HEK293 (cell line): ENCODE results near the gene MINDY2.
"Not testable (repeated sequence)": the region's sequence is repeated elsewhere in the genome, so short reads cannot be mapped to it uniquely, and the experiment has no call there.

Experiments used
- CTCF ChIA-PET: fragments of 350-600 bp; formaldehyde crosslinking; extraction: SDS; loops from one replicate; lab custom pipeline; 2021; ENCODE audit warnings: antibody characterized with exemption; lab: Yijun Ruan, JAX
- POLR2A ChIA-PET: fragments of 300-600 bp; formaldehyde crosslinking; extraction: SDS; loops from one replicate; lab custom pipeline; 2020; ENCODE audit warnings: antibody characterized with exemption, inconsistent platforms; lab: Yijun Ruan, JAX
- H3K27ac ChIP-seq: fragments of 200-500 bp; sonication (Bioruptor generic); 2 replicates; pipeline ENCODE4 v1.5.1; 2014; ENCODE audit warnings: low read depth, low read length, control low read depth, inconsistent platforms; ENCODE audit errors: extremely low read depth
- H3K36me3 ChIP-seq, 2 experiments: fragments of 200-500 bp in 1 of 2; sonication (Bioruptor generic) in 1 of 2; 1 replicate in 1 of 2; 2 replicates in 1 of 2; pipeline ENCODE4 v1.5.1; 2014 to 2017; ENCODE audit warnings: inconsistent platforms in 2 of 2, low read length in 2 of 2; ENCODE audit not compliant: control insufficient read depth in 2 of 2, insufficient read depth in 1 of 2
- H3K4me1 ChIP-seq: fragments of 200-500 bp; sonication (Bioruptor generic); 2 replicates; pipeline ENCODE4 v1.5.1; 2014; ENCODE audit warnings: mild to moderate bottlenecking, low read length, inconsistent platforms; ENCODE audit not compliant: control insufficient read depth, insufficient read depth
- H3K4me3 ChIP-seq: 2 replicates; pipeline ENCODE4 v1.5.1; 2011; ENCODE audit warnings: low read depth, mild to moderate bottlenecking, control low read depth, low read length, moderate library complexity
- H3K9me3 ChIP-seq: fragments of 200-500 bp; sonication (Bioruptor generic); 2 replicates; pipeline ENCODE4 v1.5.1; 2014; ENCODE audit warnings: low read depth, low read length, inconsistent platforms; ENCODE audit not compliant: control insufficient read depth, insufficient read depth
- GLIS2 ChIP-seq: fragments of 450-650 bp; formaldehyde crosslinking; IDR thresholded peaks from 2 replicates; pipeline ENCODE4 v1.5.1; 2016; ENCODE audit warnings: missing biosample characterization, missing genetic modification characterization
- KLF9 ChIP-seq: fragments of 450-650 bp; formaldehyde crosslinking; IDR thresholded peaks from 2 replicates; pipeline ENCODE4 v1.5.1; 2016; ENCODE audit warnings: missing biosample characterization, missing genetic modification characterization, low read depth
- PBX3 ChIP-seq: sonication (generic); formaldehyde crosslinking; IDR thresholded peaks from 2 replicates; pipeline ENCODE4 v1.8.1; 2022; ENCODE audit warnings: mild to moderate bottlenecking, moderate library complexity, missing genetic modification reagents
- PRDM1 ChIP-seq: fragments of 450-650 bp; formaldehyde crosslinking; IDR thresholded peaks from 2 replicates; pipeline ENCODE4; 2016; ENCODE audit warnings: missing biosample characterization, missing genetic modification characterization
- PRDM4 ChIP-seq: fragments of 450-650 bp; formaldehyde crosslinking; IDR thresholded peaks from 2 replicates; pipeline ENCODE4 v1.5.1; 2017; ENCODE audit warnings: missing biosample characterization, missing genetic modification characterization
- YY1 ChIP-seq: fragments of 450-650 bp; formaldehyde crosslinking; IDR thresholded peaks from 2 replicates; pipeline ENCODE4 v1.5.1; 2018; ENCODE audit warnings: missing biosample characterization, missing genetic modification characterization
- ZBTB20 ChIP-seq: fragments of 450-650 bp; formaldehyde crosslinking; IDR thresholded peaks from 2 replicates; pipeline ENCODE4 v1.5.1; 2016; ENCODE audit warnings: missing biosample characterization, missing genetic modification characterization
- ZBTB21 ChIP-seq: fragments of 450-650 bp; formaldehyde crosslinking; IDR thresholded peaks from 2 replicates; pipeline ENCODE4 v1.5.1; 2017; ENCODE audit warnings: missing biosample characterization, missing genetic modification characterization
- ZBTB8A ChIP-seq: fragments of 450-650 bp; formaldehyde crosslinking; IDR thresholded peaks from 2 replicates; pipeline ENCODE4 v1.5.1; 2016; ENCODE audit warnings: missing biosample characterization, missing genetic modification characterization
- ZNF121 ChIP-seq: fragments of 450-650 bp; formaldehyde crosslinking; IDR thresholded peaks from 2 replicates; pipeline ENCODE4 v1.5.1; 2016; ENCODE audit warnings: missing biosample characterization, missing genetic modification characterization
- ZNF155 ChIP-seq: fragments of 450-650 bp; formaldehyde crosslinking; IDR thresholded peaks from 2 replicates; pipeline ENCODE4 v1.5.1; 2016; ENCODE audit warnings: missing biosample characterization, missing genetic modification characterization
- ZNF18 ChIP-seq: fragments of 450-650 bp; formaldehyde crosslinking; IDR thresholded peaks from 2 replicates; pipeline ENCODE4 v1.5.1; 2016; ENCODE audit warnings: missing biosample characterization, missing genetic modification characterization
- ZNF202 ChIP-seq: fragments of 450-650 bp; formaldehyde crosslinking; IDR thresholded peaks from 2 replicates; pipeline ENCODE4 v1.5.1; 2016; ENCODE audit warnings: missing biosample characterization, missing genetic modification characterization, borderline replicate concordance
- ZNF324 ChIP-seq: fragments of 450-650 bp; formaldehyde crosslinking; IDR thresholded peaks from 2 replicates; pipeline ENCODE4 v1.5.1; 2016; ENCODE audit warnings: missing biosample characterization, missing genetic modification characterization
- ZNF398 ChIP-seq: fragments of 450-650 bp; formaldehyde crosslinking; IDR thresholded peaks from 2 replicates; pipeline ENCODE4 v1.5.1; 2017; ENCODE audit warnings: missing biosample characterization, missing genetic modification characterization
- ZNF423 ChIP-seq: fragments of 450-650 bp; formaldehyde crosslinking; IDR thresholded peaks from 2 replicates; pipeline ENCODE4 v1.5.1; 2016; ENCODE audit warnings: missing biosample characterization, missing genetic modification characterization
- ZNF449 ChIP-seq: fragments of 450-650 bp; formaldehyde crosslinking; IDR thresholded peaks from 2 replicates; pipeline ENCODE4 v1.5.1; 2017; ENCODE audit warnings: missing biosample characterization, mild to moderate bottlenecking, missing genetic modification characterization, moderate library complexity
- ZNF473 ChIP-seq: fragments of 450-650 bp; formaldehyde crosslinking; IDR thresholded peaks from 2 replicates; pipeline ENCODE4 v1.5.1; 2017; ENCODE audit warnings: missing biosample characterization, missing genetic modification characterization
- ZNF544 ChIP-seq: fragments of 450-650 bp; formaldehyde crosslinking; IDR thresholded peaks from 2 replicates; pipeline ENCODE4 v1.5.0; 2017; ENCODE audit warnings: missing biosample characterization, missing genetic modification characterization
- ZNF561 ChIP-seq: fragments of 450-650 bp; IDR thresholded peaks from 2 replicates; pipeline ENCODE4 v1.5.1; 2018; ENCODE audit warnings: missing biosample characterization, missing genetic modification characterization, borderline replicate concordance
- ZNF596 ChIP-seq: fragments of 450-650 bp; IDR thresholded peaks from 2 replicates; pipeline ENCODE4 v1.5.0; 2018; ENCODE audit warnings: missing biosample characterization, mild to moderate bottlenecking, missing genetic modification characterization, moderate library complexity
- ZNF645 ChIP-seq: fragments of 450-650 bp; formaldehyde crosslinking; IDR thresholded peaks from 2 replicates; pipeline ENCODE4; 2016; ENCODE audit warnings: missing biosample characterization, missing genetic modification characterization
- ZNF660 ChIP-seq: fragments of 450-650 bp; IDR thresholded peaks from 2 replicates; pipeline ENCODE4 v1.5.1; 2018; ENCODE audit warnings: missing biosample characterization, mild to moderate bottlenecking, missing genetic modification characterization
- ZNF677 ChIP-seq: fragments of 450-650 bp; IDR thresholded peaks from 2 replicates; pipeline ENCODE4 v1.5.0; 2018; ENCODE audit warnings: missing biosample characterization, mild to moderate bottlenecking, missing genetic modification characterization, moderate library complexity
- ZNF792 ChIP-seq: fragments of 450-650 bp; formaldehyde crosslinking; IDR thresholded peaks from 2 replicates; pipeline ENCODE4 v1.5.1; 2016; ENCODE audit warnings: missing biosample characterization, missing genetic modification characterization

Gene MINDY2

GRCh38 chr15:58805095-58805494 lies 34.0 kb downstream of the MINDY2 start:
- Histone ChIP-seq H3K4me1 (no peaks in the 10 kb centered on the region), H3K9me3 (no peaks in the 10 kb centered on the region), H3K4me3 (no peak overlapping the region)
- no peak for TF ChIP-seq ZNF423 (tag by site-specific recombination)
- TF ChIP-seq ZNF677 (tag by site-specific recombination), result no peak
- TF ChIP-seq ZNF473, result no peak
- no peak for TF ChIP-seq PBX3 (CRISPR knock-in tag)
- no peak for TF ChIP-seq ZNF202 (tag by site-specific recombination)
- TF ChIP-seq YY1, result no peak
- no peak for TF ChIP-seq ZBTB8A (tag by site-specific recombination)
- no peak for TF ChIP-seq KLF9 (tag by site-specific recombination)
- TF ChIP-seq ZNF561, result no peak
- no peak for TF ChIP-seq ZBTB21 (tag by site-specific recombination)
- TF ChIP-seq PRDM4 (tag by site-specific recombination), result no peak
- TF ChIP-seq GLIS2, result no peak
- TF ChIP-seq ZNF660 (tag by site-specific recombination), result no peak
- TF ChIP-seq ZNF792 (tag by site-specific recombination), result no peak
- no peak for TF ChIP-seq ZNF398 (tag by site-specific recombination)
- TF ChIP-seq, all 188 proteins: peak for 0
- Histone ChIP-seq H3K27ac (no peak overlapping the region), H3K36me3 (no peaks in the 10 kb centered on the region; a peak in 1 of 3 replicates)
- ChIA-PET CTCF (no interaction called here), POLR2A (no interaction called here)

GRCh38 chr15:58823267-58823666 lies 52.2 kb downstream of the MINDY2 start:
- H3K9me3 ChIP-seq, CTCF ChIA-PET, H3K27ac ChIP-seq, H3K4me3 ChIP-seq, H3K36me3 ChIP-seq, H3K4me1 ChIP-seq: not testable (repeated sequence)
- POLR2A ChIA-PET, result interaction anchor here (0.5 to 0.6 kb wide), 2 partner anchors 11 to 522 kb away, joined by 3 to 4 read pairs; no protein-coding TSS in a partner anchor
- TF ChIP-seq ZNF121, result peak; percentile 52; the same call in 1 of the 2 replicates

GRCh38 chr15:58830556-58830955 lies 59.5 kb downstream of the MINDY2 start:
- ChIA-PET CTCF (no interaction called here), POLR2A (no interaction called here)
- Histone ChIP-seq H3K36me3 (no peaks in the 10 kb centered on the region; a peak in 2 of 3 replicates), H3K4me3 (no peak overlapping the region), H3K9me3 (no peaks in the 10 kb centered on the region), H3K4me1 (no peaks in the 10 kb centered on the region), H3K27ac (no peak overlapping the region)
- TF ChIP-seq ZNF645 (tag by site-specific recombination) (no peak), ZNF449 (tag by site-specific recombination) (no peak), ZNF596 (tag by site-specific recombination) (no peak), ZNF155 (no peak), ZNF544 (tag by site-specific recombination) (no peak), ZNF324 (no peak), ZNF677 (tag by site-specific recombination) (no peak), ZNF18 (tag by site-specific recombination) (no peak), ZBTB20 (tag by site-specific recombination) (no peak), PRDM1 (tag by site-specific recombination) (no peak)
